Measurements from ENCODE around the gene SLC2A9. TPM values are rescaled to one million over a fixed set of nuclear protein-coding genes. Genes with fewer than 3 reads are reported as not detected.

The SLC2A9 gene
- total and polyA plus RNA-seq, 2 of the 13 experiments (the other 11 are each of a cell fraction or from before 2014, with no cell fraction given): 36.2 to 42.3 TPM

- no TSS peak for BruUV-seq (replicated peaks)
- no peak overlapping the region for H3K4me2 ChIP-seq (ENCODE audit: low read depth, low read length)
- H3K79me2 ChIP-seq (ENCODE audit: insufficient read depth, low read length): no peaks in the 10 kb centered on the region
- H3K4me1 ChIP-seq (ENCODE audit: insufficient read depth, low read length): no peaks in the 10 kb centered on the region
- TF ChIP-seq MAX (IDR thresholded peaks at IDR 0.05) (no peak), SAP130 (CRISPR knock-in tag; IDR thresholded peaks at IDR 0.05; ENCODE audit: low read depth) (no peak), NR2F1 (CRISPR knock-in tag; IDR thresholded peaks at IDR 0.05) (no peak), SOX6 (IDR thresholded peaks at IDR 0.05) (no peak), SOX6 (CRISPR knock-in tag; IDR thresholded peaks at IDR 0.05) (no peak), ZNF101 (CRISPR knock-in tag; IDR thresholded peaks at IDR 0.05; ENCODE audit: borderline replicate concordance, low read depth) (no peak)
- TF ChIP-seq, protein P1, sequence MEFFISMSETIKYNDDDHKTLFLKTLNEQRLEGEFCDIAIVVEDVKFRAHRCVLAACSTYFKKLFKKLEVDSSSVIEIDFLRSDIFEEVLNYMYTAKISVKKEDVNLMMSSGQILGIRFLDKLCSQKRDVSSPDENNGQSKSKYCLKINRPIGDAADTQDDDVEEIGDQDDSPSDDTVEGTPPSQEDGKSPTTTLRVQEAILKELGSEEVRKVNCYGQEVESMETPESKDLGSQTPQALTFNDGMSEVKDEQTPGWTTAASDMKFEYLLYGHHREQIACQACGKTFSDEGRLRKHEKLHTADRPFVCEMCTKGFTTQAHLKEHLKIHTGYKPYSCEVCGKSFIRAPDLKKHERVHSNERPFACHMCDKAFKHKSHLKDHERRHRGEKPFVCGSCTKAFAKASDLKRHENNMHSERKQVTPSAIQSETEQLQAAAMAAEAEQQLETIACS (CRISPR knock-in tag; IDR thresholded peaks at IDR 0.05): no peak
- no peak overlapping the region for H3K9ac ChIP-seq (ENCODE audit: insufficient read depth, low read depth, low read length)
- intact Hi-C loops (cut with micrococcal nuclease; ENCODE audit: unreplicated experiment): no loop called here
- ATAC-seq (no peak), FAIRE-seq (no peak), DNase-seq (ENCODE audit: low spot score) (no peak)
- no peak overlapping the region for H3K4me3 ChIP-seq (replicated peaks in 1 of 3; ENCODE audit: insufficient read depth in 1 of 3, low read depth in 2 of 3, low read length in 3 of 3)
- H2AFZ ChIP-seq (ENCODE audit: low read length): no peak overlapping the region
- POLR2A ChIA-PET: no interaction called here
- in situ Hi-C loops (cut with HindIII; ENCODE audit: extremely low pct_ligation_motif_present, low pct_unique_long_range_greater_than_20kb): no loop called here
- H3K27me3 ChIP-seq (ENCODE audit: control insufficient read depth in 1 of 2, insufficient read depth in 2 of 2, low read length in 2 of 2): no peaks in the 10 kb centered on the region
- CTCF ChIA-PET (ENCODE audit: low intra/inter-chr PET ratio, low total read pairs): no interaction called here
- H3K9me3 ChIP-seq (ENCODE audit: low read length): no peaks in the 10 kb centered on the region
- 100% methylated on average over 1 of the region's 1 CpG for WGBS (ENCODE audit: low lambda C conversion rate)
- peaks cover 41 to 89% of the 10 kb centered on the region in 2 experiments for H3K36me3 ChIP-seq (replicated peaks in 1 of 2; ENCODE audit: control insufficient read depth in 1 of 2, insufficient read depth in 2 of 2, low read length in 2 of 2)
- no peak overlapping the region for H3K27ac ChIP-seq (ENCODE audit: extremely low read length, insufficient read depth, low read length)
- H4K20me1 ChIP-seq (ENCODE audit: insufficient read depth, low read length): no peaks in the 10 kb centered on the region
These were observed 87.3 kb downstream of the SLC2A9 start for GRCh38 chr4:9933956-9934355.

DNA sequence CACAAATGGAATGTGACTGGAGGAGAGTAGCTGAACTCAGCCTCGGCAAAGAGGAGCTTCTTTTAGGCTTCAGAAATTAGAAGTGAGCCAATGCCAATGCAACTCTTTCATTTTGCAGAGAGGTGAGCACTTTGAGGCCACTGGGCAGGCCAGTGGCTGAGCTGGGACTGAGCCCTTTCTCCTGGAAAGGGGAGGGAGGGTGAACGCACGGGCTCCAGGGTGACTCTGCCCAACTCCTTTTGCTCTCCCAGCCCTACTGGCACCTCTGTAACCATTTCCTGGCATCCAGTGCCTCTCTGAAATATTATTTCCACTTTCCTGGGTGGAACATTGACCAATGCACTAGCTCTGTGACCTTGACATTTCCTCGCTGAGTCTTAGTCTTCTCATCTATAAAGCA lies 88.1 kb downstream of the SLC2A9 start:
- TF ChIP-seq TRAFD1 (CRISPR knock-in tag; IDR thresholded peaks at IDR 0.05; ENCODE audit: borderline replicate concordance): no peak
- TF ChIP-seq ESRRA (CRISPR knock-in tag; IDR thresholded peaks at IDR 0.05; ENCODE audit: low read depth): no peak
- TF ChIP-seq ZNF781 (CRISPR knock-in tag; IDR thresholded peaks at IDR 0.05; ENCODE audit: borderline replicate concordance, not compliant biosample characterization): no peak
- no peak overlapping the region for H3K9ac ChIP-seq (ENCODE audit: insufficient read depth, low read depth, low read length)
- no peak overlapping the region for H3K4me3 ChIP-seq (replicated peaks in 1 of 3; ENCODE audit: insufficient read depth in 1 of 3, low read depth in 2 of 3, low read length in 3 of 3)
- 93% methylated on average over 4 of the region's 4 CpGs for WGBS (ENCODE audit: low lambda C conversion rate)
- no TSS peak for BruUV-seq (replicated peaks)
- peaks cover 39 to 89% of the 10 kb centered on the region in 2 experiments for H3K36me3 ChIP-seq (replicated peaks in 1 of 2; ENCODE audit: control insufficient read depth in 1 of 2, insufficient read depth in 2 of 2, low read length in 2 of 2)
- in situ Hi-C loops (cut with HindIII; ENCODE audit: extremely low pct_ligation_motif_present, low pct_unique_long_range_greater_than_20kb) (no loop called here), intact Hi-C loops (cut with micrococcal nuclease; ENCODE audit: unreplicated experiment) (no loop called here)
- no peaks in the 10 kb centered on the region for H3K4me1 ChIP-seq (ENCODE audit: insufficient read depth, low read length)
- no peak for FAIRE-seq
- no peak overlapping the region for H3K27ac ChIP-seq (ENCODE audit: extremely low read length, insufficient read depth, low read length)
- no peak for ATAC-seq
- no peak overlapping the region for H3K4me2 ChIP-seq (ENCODE audit: low read depth, low read length)
- H3K9me3 ChIP-seq (ENCODE audit: low read length): no peaks in the 10 kb centered on the region
- no peak for DNase-seq (ENCODE audit: low spot score)
- H3K79me2 ChIP-seq (ENCODE audit: insufficient read depth, low read length): no peaks in the 10 kb centered on the region
- H3K27me3 ChIP-seq (ENCODE audit: control insufficient read depth in 1 of 2, insufficient read depth in 2 of 2, low read length in 2 of 2): no peaks in the 10 kb centered on the region
- ChIA-PET CTCF (ENCODE audit: low intra/inter-chr PET ratio, low total read pairs) (no interaction called here), POLR2A (no interaction called here)
- H4K20me1 ChIP-seq (ENCODE audit: insufficient read depth, low read length): no peaks in the 10 kb centered on the region
- no peak overlapping the region for H2AFZ ChIP-seq (ENCODE audit: low read length)

All from HepG2 (cell line).